SK-N-SH (cell line): ENCODE results near the gene SLBP.

Experiments used
- EP300 ChIP-seq, 2 experiments: IDR thresholded peaks; 2 replicates each; pipeline versions ENCODE4 v1.4.0 to v1.6.1; 2012; ENCODE audit warnings: borderline replicate concordance in 1 of 2, low read depth in 1 of 2, low read length in 1 of 2
- POLR2AphosphoS5 ChIP-seq: IDR thresholded peaks from 2 replicates; pipeline ENCODE4 v1.6.1; 2012; ENCODE audit warnings: low read depth, low read length
- REST ChIP-seq: IDR thresholded peaks from 2 replicates; pipeline ENCODE4 v1.6.1; 2012; ENCODE audit warnings: mild to moderate bottlenecking, low read depth, low read length, moderate library complexity
- TF ChIP-seq, protein P1 (sequence below): fragments of 150-350 bp; IDR thresholded peaks from 2 replicates; pipeline ENCODE4 v1.6.1; 2017; ENCODE audit warnings: antibody characterized with exemption, low read length, low read depth, borderline replicate concordance
- TF ChIP-seq, protein P2 (sequence below): fragments of 200-600 bp; sonication (generic); IDR thresholded peaks from 2 replicates; pipeline ENCODE4 v1.6.1; 2017; ENCODE audit warnings: antibody characterized with exemption, mild to moderate bottlenecking, moderate library complexity

DNA sequence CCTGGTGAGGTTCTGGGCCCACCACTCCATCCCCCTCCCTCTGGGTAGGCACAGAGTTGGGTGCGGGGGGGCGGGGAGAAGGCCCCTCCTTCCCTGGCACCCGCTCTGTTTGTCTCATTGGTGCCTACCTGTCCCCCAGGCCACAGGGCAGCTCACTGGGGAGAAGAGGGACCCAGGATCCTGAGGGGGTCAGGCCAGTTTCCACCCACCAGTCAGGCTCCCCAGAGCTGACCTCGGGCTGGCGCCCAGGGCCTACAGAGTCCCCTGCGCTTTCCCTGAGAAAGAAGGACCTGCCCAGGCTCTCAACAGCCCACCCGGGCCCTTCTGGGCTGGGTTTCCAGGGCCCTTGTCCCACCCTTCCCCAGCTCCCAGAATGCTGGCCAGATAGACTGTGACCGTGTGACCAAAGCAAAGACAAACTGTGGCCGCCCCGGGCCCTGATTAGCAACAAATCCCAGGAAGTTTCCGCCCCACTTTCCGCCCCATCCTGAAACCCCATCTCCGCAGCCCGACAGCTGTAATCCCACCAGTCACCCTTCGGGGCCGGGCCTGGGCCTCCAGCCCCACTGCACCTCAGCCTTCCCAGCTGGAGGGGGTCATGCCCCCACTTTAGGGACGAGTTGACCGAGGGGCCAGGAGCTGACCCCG lies 47.2 kb upstream of the SLBP start:
- TF ChIP-seq, protein P1, sequence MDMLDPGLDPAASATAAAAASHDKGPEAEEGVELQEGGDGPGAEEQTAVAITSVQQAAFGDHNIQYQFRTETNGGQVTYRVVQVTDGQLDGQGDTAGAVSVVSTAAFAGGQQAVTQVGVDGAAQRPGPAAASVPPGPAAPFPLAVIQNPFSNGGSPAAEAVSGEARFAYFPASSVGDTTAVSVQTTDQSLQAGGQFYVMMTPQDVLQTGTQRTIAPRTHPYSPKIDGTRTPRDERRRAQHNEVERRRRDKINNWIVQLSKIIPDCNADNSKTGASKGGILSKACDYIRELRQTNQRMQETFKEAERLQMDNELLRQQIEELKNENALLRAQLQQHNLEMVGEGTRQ = no peak
- TF ChIP-seq POLR2AphosphoS5 (no peak), REST (no peak), EP300 (IDR thresholded peaks at IDR 0.05; ENCODE audit: borderline replicate concordance in 1 of 2, low read depth in 1 of 2, low read length in 1 of 2) (no peak)
- TF ChIP-seq, protein P2, sequence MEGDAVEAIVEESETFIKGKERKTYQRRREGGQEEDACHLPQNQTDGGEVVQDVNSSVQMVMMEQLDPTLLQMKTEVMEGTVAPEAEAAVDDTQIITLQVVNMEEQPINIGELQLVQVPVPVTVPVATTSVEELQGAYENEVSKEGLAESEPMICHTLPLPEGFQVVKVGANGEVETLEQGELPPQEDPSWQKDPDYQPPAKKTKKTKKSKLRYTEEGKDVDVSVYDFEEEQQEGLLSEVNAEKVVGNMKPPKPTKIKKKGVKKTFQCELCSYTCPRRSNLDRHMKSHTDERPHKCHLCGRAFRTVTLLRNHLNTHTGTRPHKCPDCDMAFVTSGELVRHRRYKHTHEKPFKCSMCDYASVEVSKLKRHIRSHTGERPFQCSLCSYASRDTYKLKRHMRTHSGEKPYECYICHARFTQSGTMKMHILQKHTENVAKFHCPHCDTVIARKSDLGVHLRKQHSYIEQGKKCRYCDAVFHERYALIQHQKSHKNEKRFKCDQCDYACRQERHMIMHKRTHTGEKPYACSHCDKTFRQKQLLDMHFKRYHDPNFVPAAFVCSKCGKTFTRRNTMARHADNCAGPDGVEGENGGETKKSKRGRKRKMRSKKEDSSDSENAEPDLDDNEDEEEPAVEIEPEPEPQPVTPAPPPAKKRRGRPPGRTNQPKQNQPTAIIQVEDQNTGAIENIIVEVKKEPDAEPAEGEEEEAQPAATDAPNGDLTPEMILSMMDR = no peak
